HepG2 (cell line): Measurements from ENCODE around the gene POLRMT. TPM values are rescaled to one million over a fixed set of nuclear protein-coding genes. Genes with fewer than 3 reads are reported as not detected.
A peak's percentile ranks its signal among the peaks of the same experiment; 100 is the strongest.

Source experiments
- ATAC-seq: fragments of 200-7000 bp; cut with Tn5 transposase; 3 replicates; pipeline ENCODE4 v1.9.1; 2020; ENCODE audit warnings: mild to moderate bottlenecking, moderate library complexity
- BruUV-seq: library from RNA; stranded (reverse); fragments of 400-500 nt; replicated peaks from 2 replicates; lab custom pipeline; 2021; lab: Mats Ljungman, UMichigan
- CTCF ChIA-PET: fragments of 300-600 bp; formaldehyde crosslinking; extraction: SDS; loops from one replicate; lab custom pipeline; 2021; ENCODE audit warnings: low total read pairs, inconsistent platforms, low intra/inter-chr PET ratio; lab: Yijun Ruan, JAX
- POLR2A ChIA-PET: fragments of 350-600 bp; sonication (Branson Sonifier 250); formaldehyde crosslinking; loops from one replicate; lab custom pipeline; 2020; ENCODE audit warnings: antibody characterized with exemption, inconsistent platforms; lab: Yijun Ruan, JAX
- DNase-seq: peaks from one replicate; pipeline ENCODE4 v3.0.0-alpha.2; 2015; ENCODE audit warnings: low spot score
- FAIRE-seq: peaks from 3 replicates; lab custom pipeline; 2011; peaks lifted over from hg19 to GRCh38; lab: Jason Lieb, UNC
- H2AFZ ChIP-seq: one replicate; pipeline ENCODE4 v1.6.1; 2011; ENCODE audit warnings: low read length, inconsistent platforms
- H3K27ac ChIP-seq: fragments of 300-600 bp; 3 replicates; pipeline ENCODE4 v1.8.0; 2011; ENCODE audit warnings: mixed run types, mild to moderate bottlenecking, mixed read lengths, low read length, inconsistent platforms; ENCODE audit not compliant: insufficient read depth; ENCODE audit errors: extremely low read length
- H3K27me3 ChIP-seq, 2 experiments: fragments of 200-600 bp in 1 of 2; 2 replicates in 1 of 2; 3 replicates in 1 of 2; pipeline versions ENCODE4 v1.6.0 to v1.8.0; 2011; ENCODE audit warnings: low read length in 2 of 2, mild to moderate bottlenecking in 2 of 2, moderate library complexity in 2 of 2, inconsistent platforms in 1 of 2; ENCODE audit not compliant: insufficient read depth in 2 of 2, control insufficient read depth in 1 of 2
- H3K36me3 ChIP-seq, 2 experiments: fragments of 200-600 bp in 1 of 2; replicated peaks in 1 of 2; 2 replicates in 1 of 2; 3 replicates in 1 of 2; pipeline versions ENCODE4 v1.5.1 to v1.8.0; 2011; ENCODE audit warnings: low read length in 2 of 2, inconsistent platforms in 1 of 2; ENCODE audit not compliant: insufficient read depth in 2 of 2, control insufficient read depth in 1 of 2
- H3K4me1 ChIP-seq: 2 replicates; pipeline ENCODE4 v1.5.1; 2012; ENCODE audit warnings: low read length, inconsistent platforms; ENCODE audit not compliant: insufficient read depth
- H3K4me2 ChIP-seq: 2 replicates; pipeline ENCODE4 v1.6.0; 2011; ENCODE audit warnings: low read depth, low read length, inconsistent platforms
- H3K4me3 ChIP-seq, 3 experiments: fragments of 200-600 bp in 1 of 3; sonication (generic), shearing (Covaris generic) in 1 of 3; replicated peaks in 1 of 3; 2 replicates each; pipeline ENCODE4 v1.5.1; 2011 to 2016; ENCODE audit warnings: low read length in 3 of 3, inconsistent platforms in 2 of 3, low read depth in 2 of 3, mild to moderate bottlenecking in 2 of 3, control low read depth in 1 of 3, mixed read lengths in 1 of 3; ENCODE audit not compliant: insufficient read depth in 1 of 3
- H3K79me2 ChIP-seq: one replicate; pipeline ENCODE4 v1.6.1; 2011; ENCODE audit warnings: low read length, inconsistent platforms; ENCODE audit not compliant: insufficient read depth
- H3K9ac ChIP-seq: 2 replicates; pipeline ENCODE4 v1.6.0; 2011; ENCODE audit warnings: mild to moderate bottlenecking, low read depth, low read length, inconsistent platforms; ENCODE audit not compliant: insufficient read depth
- H3K9me3 ChIP-seq: 2 replicates; pipeline ENCODE4 v1.5.1; 2012; ENCODE audit warnings: mild to moderate bottlenecking, low read length
- H4K20me1 ChIP-seq: 2 replicates; pipeline ENCODE4 v1.6.0; 2011; ENCODE audit warnings: inconsistent platforms, mild to moderate bottlenecking, low read length, moderate library complexity; ENCODE audit not compliant: insufficient read depth
- EP300 ChIP-seq, 3 experiments: sonication (generic) in 1 of 3; formaldehyde crosslinking in 1 of 3; IDR thresholded peaks; 2 replicates each; pipeline versions ENCODE4 v1.5.1 to v1.6.1; 2011 to 2020; ENCODE audit warnings: low read depth in 2 of 3, low read length in 2 of 3, borderline replicate concordance in 1 of 3, improper control_type of control experiment in 1 of 3, mild to moderate bottlenecking in 1 of 3, missing genetic modification reagents in 1 of 3, moderate library complexity in 1 of 3
- FOSL2 ChIP-seq: sonication (generic); formaldehyde crosslinking; IDR thresholded peaks from 2 replicates; pipeline ENCODE4 v1.4.0; 2020; ENCODE audit warnings: missing genetic modification reagents
- GABPB1 ChIP-seq: IDR thresholded peaks from 2 replicates; pipeline ENCODE4 v1.6.1; 2016; ENCODE audit warnings: mild to moderate bottlenecking, missing genetic modification reagents, moderate library complexity, missing compliant biosample characterization
- HNF4A ChIP-seq: sonication (generic); formaldehyde crosslinking; IDR thresholded peaks from 2 replicates; pipeline ENCODE4 v1.4.0; 2020; ENCODE audit warnings: missing genetic modification reagents
- KDM2A ChIP-seq: sonication (generic); formaldehyde crosslinking; IDR thresholded peaks from 2 replicates; pipeline ENCODE4 v1.4.0; 2020; ENCODE audit warnings: low read depth, missing genetic modification reagents, borderline replicate concordance
- MAX ChIP-seq: IDR thresholded peaks from 2 replicates; pipeline ENCODE4 v1.6.1; 2012; ENCODE audit warnings: inconsistent platforms
- NCOA1 ChIP-seq: sonication (generic); formaldehyde crosslinking; IDR thresholded peaks from 2 replicates; pipeline ENCODE4 v1.9.0; 2021; ENCODE audit warnings: missing genetic modification reagents
- NFYB ChIP-seq: sonication (generic); formaldehyde crosslinking; IDR thresholded peaks from 2 replicates; pipeline ENCODE4 v1.4.0; 2020; ENCODE audit warnings: missing genetic modification reagents
- ONECUT2 ChIP-seq: sonication (generic); formaldehyde crosslinking; IDR thresholded peaks from 2 replicates; pipeline ENCODE4 v1.4.0; 2020; ENCODE audit warnings: missing genetic modification reagents
- PHF8 ChIP-seq: sonication (generic); formaldehyde crosslinking; IDR thresholded peaks from 2 replicates; pipeline ENCODE4 v1.5.0; 2020; ENCODE audit warnings: missing genetic modification reagents
- SAP130 ChIP-seq: IDR thresholded peaks from 2 replicates; pipeline ENCODE4 v1.6.1; 2016; ENCODE audit warnings: low read depth
- SP1 ChIP-seq, 2 experiments: fragments of 450-650 bp in 1 of 2; sonication (generic) in 1 of 2; formaldehyde crosslinking in 1 of 2; IDR thresholded peaks; 2 replicates each; pipeline versions ENCODE4 v1.4.0 to v1.6.1; 2016 to 2020; ENCODE audit warnings: missing genetic modification reagents in 1 of 2
- TBX2 ChIP-seq: sonication (generic); formaldehyde crosslinking; IDR thresholded peaks from 2 replicates; pipeline ENCODE4 v1.5.0; 2020; ENCODE audit warnings: missing genetic modification reagents, mild to moderate bottlenecking, borderline replicate concordance
- ZKSCAN1 ChIP-seq: fragments of 150-350 bp; IDR thresholded peaks from 2 replicates; pipeline ENCODE4 v1.6.1; 2014; ENCODE audit warnings: low read length
- ZNF770 ChIP-seq: sonication (generic); formaldehyde crosslinking; IDR thresholded peaks from 2 replicates; pipeline ENCODE4 v1.5.0; 2020; ENCODE audit warnings: mild to moderate bottlenecking, missing genetic modification reagents
- ZSCAN12 ChIP-seq: sonication (generic); formaldehyde crosslinking; IDR thresholded peaks from 2 replicates; pipeline ENCODE4 v1.9.0; 2021; ENCODE audit warnings: mild to moderate bottlenecking, missing genetic modification reagents
- WGBS: methylation state at CpG from one replicate; pipeline ENCODE4 v1.1.6; 2017; ENCODE audit warnings: low lambda C conversion rate; 5-methylcytosine and 5-hydroxymethylcytosine counted together
- in situ Hi-C: cut with HindIII; loops from 2 replicates; pipeline ENCODE4 v1.10.0; 2017; ENCODE audit warnings: low pct_unique_long_range_greater_than_20kb; ENCODE audit not compliant: extremely low pct_ligation_motif_present
- intact Hi-C: fragments of 100-400 bp; cut with micrococcal nuclease; formaldehyde crosslinking; loops from one replicate; pipeline ENCODE4 v1.10.0; 2022; ENCODE audit not compliant: unreplicated experiment
- polyA plus RNA-seq, 8 experiments: library from polyadenylated mRNA; depleted of rRNA in 3 of 8; stranded (reverse) in 7 of 8; unstranded in 1 of 8; fragments of >200 nt; fragmentation: Illumina TruSeq in 4 of 8; extraction: Trizol in 4 of 8; gene quantifications; 2 replicates each; pipeline versions ENCODE4 v1.2.1 to v1.2.3, GENCODE V29; 2011 to 2016; ENCODE audit warnings: low read depth in 4 of 8, missing spikeins in 1 of 8, mixed read lengths in 1 of 8; ENCODE audit not compliant: insufficient read depth in 1 of 8
- total RNA-seq, 5 experiments: library from RNA; depleted of rRNA; stranded (reverse); fragments of >200 nt; fragmentation: Illumina TruSeq; extraction: Trizol; gene quantifications; 2 replicates each; pipeline ENCODE4 v1.2.3, GENCODE V29; 2016; ENCODE audit warnings: low read depth in 1 of 5

POLRMT gene
- total and polyA plus RNA-seq, 2 of the 13 experiments (the other 11 are each of a cell fraction or from before 2014, with no cell fraction given): 78.0 to 101 TPM

GRCh38 chr19:639253-640160, 6.2 kb upstream of the POLRMT start, which contains the start of gene FGF22:
TSS of gene FGF22 (plus strand) at chr19:639879. CDS start at chr19:639926, 47 bp downstream.
- Histone ChIP-seq H3K4me3 (peak within 1 kb of the TSS in 2 of 3 experiments; percentile 56 to 61; a peak in 3 of 6 replicates), H3K9ac (peak within 1 kb of the TSS; percentile 15; the same call in 1 of the 2 replicates), H2AFZ (no peak within 1 kb of the TSS), H3K9me3 (no peaks in the 10 kb centered on the region), H3K27ac (no peak within 1 kb of the TSS), H3K79me2 (no peaks in the 10 kb centered on the region), H4K20me1 (no peaks in the 10 kb centered on the region), H3K36me3 (no peaks in the 10 kb centered on the region), H3K27me3 (no peaks in the 10 kb centered on the region), H3K4me2 (peak within 1 kb of the TSS; percentile 63), H3K4me1 (peaks cover 10% of the 10 kb centered on the region)
- POLR2A ChIA-PET: no interaction called here
- in situ Hi-C loops: no loop called here
- FAIRE-seq (no peak), DNase-seq (peak; percentile 44), ATAC-seq (peak; percentile 73)
- CTCF ChIA-PET: no interaction called here
- no TSS peak for BruUV-seq
- 57% methylated on average over 48 of the region's 109 CpGs for WGBS
- intact Hi-C loops: no loop called here
- peak; percentile 3; the same call in 1 of the 2 replicates for TF ChIP-seq PHF8
- TF ChIP-seq SP1 (IDR thresholded peaks at IDR 0.05): no peak
- TF ChIP-seq SP1 (CRISPR knock-in tag; IDR thresholded peaks at IDR 0.05): peak; percentile 65; the same call in 1 of the 2 replicates
- TF ChIP-seq KDM2A (CRISPR knock-in tag): peak; percentile 29; the same call in 1 of the 2 replicates
- no peak for TF ChIP-seq ONECUT2 (CRISPR knock-in tag)
- TF ChIP-seq ZNF770 (CRISPR knock-in tag): peak; percentile 80
- TF ChIP-seq NFYB: peak; percentile 76
- no peak for TF ChIP-seq GABPB1 (CRISPR knock-in tag)
- TF ChIP-seq MAX: peak; percentile 40; the same call in 1 of the 2 replicates
- TF ChIP-seq EP300 (IDR thresholded peaks at IDR 0.05; ENCODE audit: low read depth in 2 of 2, low read length in 2 of 2): no peak
- no peak for TF ChIP-seq EP300 (CRISPR knock-in tag; IDR thresholded peaks at IDR 0.05; ENCODE audit: borderline replicate concordance)
- peak; percentile 21; the same call in 1 of the 2 replicates for TF ChIP-seq TBX2 (CRISPR knock-in tag)
- no peak for TF ChIP-seq ZSCAN12 (CRISPR knock-in tag)
- TF ChIP-seq ZKSCAN1: no peak
- TF ChIP-seq SAP130 (CRISPR knock-in tag): peak; percentile 30; the same call in 1 of the 2 replicates
- TF ChIP-seq NCOA1 (CRISPR knock-in tag): no peak
- TF ChIP-seq HNF4A: no peak
- peak; percentile 28; the same call in 1 of the 2 replicates for TF ChIP-seq FOSL2 (CRISPR knock-in tag)
